ENCODE data around the gene LILRB5. TPM values are rescaled to one million over a fixed set of nuclear protein-coding genes. Genes with fewer than 3 reads are reported as not detected.
"Not testable (repeated sequence)": the region's sequence is repeated elsewhere in the genome, so short reads cannot be mapped to it uniquely, and the experiment has no call there.

LILRB5 gene
- total RNA-seq, 1 donor from 2014 or later, result 16.0 TPM

DNA sequence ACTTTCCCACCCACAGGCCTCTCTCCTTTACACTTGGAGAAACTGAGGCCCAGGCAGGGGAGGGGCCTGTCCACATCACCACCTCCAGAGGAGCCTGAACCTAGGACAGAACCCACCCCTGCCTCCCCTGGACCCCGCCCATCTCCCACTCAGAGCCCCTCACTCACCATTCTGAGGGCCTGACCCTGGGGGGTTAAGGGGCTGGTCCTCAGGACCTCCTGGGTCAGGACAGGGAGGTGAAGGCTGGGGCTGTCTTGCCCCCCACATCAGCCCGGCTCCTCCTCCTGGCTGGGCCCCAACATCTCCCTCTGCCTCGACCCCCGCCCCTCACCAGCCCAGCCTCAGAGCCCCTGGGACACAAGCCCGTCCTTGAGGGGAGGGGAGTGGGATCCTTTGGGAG, 37.4 kb downstream of the LILRB5 start:
- intact Hi-C loops (cut with DNase I); ATAC-seq; DNase-seq: not testable (repeated sequence)

DNA sequence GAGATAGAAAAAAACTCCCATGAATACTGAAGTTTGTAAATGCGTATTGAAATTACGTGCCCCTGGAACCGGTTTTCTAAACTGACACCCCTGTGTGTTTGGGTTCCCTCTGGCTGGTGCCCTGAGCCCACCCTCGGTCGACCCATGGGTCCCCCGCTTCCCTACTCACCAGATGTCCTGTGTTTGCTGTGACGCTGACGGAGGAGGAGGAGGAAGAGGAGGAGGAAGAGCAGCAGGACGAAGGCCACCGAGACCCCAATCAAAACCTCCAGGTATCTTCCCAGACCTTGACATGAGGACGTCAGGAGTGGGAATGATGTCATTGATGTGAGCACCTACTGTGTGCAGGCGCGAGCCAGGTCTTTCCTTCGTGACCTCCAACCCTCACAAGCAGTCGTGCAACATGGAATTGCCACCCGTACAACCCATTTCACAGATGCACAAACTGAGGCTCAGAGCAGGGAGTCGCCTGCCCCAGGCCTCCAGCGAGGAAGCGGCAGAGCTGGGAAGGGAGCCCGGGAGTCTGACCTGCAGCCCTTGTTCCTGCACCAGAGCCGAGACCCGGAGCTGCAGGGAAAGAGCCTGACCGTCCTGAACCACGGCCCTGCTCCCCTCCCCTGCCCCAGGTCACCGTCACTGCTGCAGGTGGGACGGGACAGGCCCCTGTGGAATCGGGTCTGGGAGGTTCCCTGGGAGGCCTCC, 38.0 kb downstream of the LILRB5 start:
- Histone ChIP-seq H3K9me3 (no peaks in the 10 kb centered on the region), H3K27me3 (ENCODE audit: low read depth) (peaks cover 3% of the 10 kb centered on the region), H3K36me3 (peaks cover 10% of the 10 kb centered on the region), H3K27ac (no peak overlapping the region), H3K4me1 (peaks cover 8% of the 10 kb centered on the region), H3K4me3 (no peak overlapping the region)
- no peak for ATAC-seq
- no peak for DNase-seq
- intact Hi-C loops (cut with DNase I), result no loop called here
- TF ChIP-seq, protein P1, sequence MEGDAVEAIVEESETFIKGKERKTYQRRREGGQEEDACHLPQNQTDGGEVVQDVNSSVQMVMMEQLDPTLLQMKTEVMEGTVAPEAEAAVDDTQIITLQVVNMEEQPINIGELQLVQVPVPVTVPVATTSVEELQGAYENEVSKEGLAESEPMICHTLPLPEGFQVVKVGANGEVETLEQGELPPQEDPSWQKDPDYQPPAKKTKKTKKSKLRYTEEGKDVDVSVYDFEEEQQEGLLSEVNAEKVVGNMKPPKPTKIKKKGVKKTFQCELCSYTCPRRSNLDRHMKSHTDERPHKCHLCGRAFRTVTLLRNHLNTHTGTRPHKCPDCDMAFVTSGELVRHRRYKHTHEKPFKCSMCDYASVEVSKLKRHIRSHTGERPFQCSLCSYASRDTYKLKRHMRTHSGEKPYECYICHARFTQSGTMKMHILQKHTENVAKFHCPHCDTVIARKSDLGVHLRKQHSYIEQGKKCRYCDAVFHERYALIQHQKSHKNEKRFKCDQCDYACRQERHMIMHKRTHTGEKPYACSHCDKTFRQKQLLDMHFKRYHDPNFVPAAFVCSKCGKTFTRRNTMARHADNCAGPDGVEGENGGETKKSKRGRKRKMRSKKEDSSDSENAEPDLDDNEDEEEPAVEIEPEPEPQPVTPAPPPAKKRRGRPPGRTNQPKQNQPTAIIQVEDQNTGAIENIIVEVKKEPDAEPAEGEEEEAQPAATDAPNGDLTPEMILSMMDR (IDR thresholded peaks at IDR 0.05), result no peak

More for the DNA sequence above, 37.4 kb downstream of the LILRB5 start:
- H3K9me3 ChIP-seq; H3K27ac ChIP-seq; H3K27me3 ChIP-seq (ENCODE audit: low read depth); H3K4me1 ChIP-seq; H3K36me3 ChIP-seq; H3K4me3 ChIP-seq: not testable (repeated sequence)

DNA sequence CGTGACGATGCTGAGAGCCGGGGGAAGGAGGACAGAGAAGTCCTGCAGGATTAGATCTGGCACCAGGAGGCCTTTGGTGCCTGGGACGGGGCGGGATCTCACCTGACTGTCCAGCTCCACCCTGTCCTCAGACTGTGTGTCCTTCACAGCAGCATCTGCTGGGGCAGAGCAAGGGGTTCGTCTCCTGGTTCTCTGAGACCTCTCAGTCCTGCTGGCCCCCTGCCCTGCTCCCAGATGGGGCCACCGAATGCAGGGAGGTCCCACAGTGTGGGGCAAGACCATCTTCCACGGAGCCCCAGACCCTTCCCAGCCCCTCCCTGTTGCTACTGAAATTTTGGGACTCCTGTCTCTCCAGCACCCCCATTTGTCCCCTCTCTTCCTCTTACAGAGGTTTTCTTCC, 38.8 kb downstream of the LILRB5 start:
- peaks cover 10% of the 10 kb centered on the region for H3K36me3 ChIP-seq
- TF ChIP-seq, protein P1 (IDR thresholded peaks at IDR 0.05), result no peak
- no peak for DNase-seq
- H3K27me3 ChIP-seq (ENCODE audit: low read depth), result peaks cover 3% of the 10 kb centered on the region
- no peak for ATAC-seq
- no peaks in the 10 kb centered on the region for H3K9me3 ChIP-seq
- intact Hi-C loops (cut with DNase I), result no loop called here
- no peak overlapping the region for H3K4me3 ChIP-seq
- H3K27ac ChIP-seq, result no peak overlapping the region
- H3K4me1 ChIP-seq, result peaks cover 2% of the 10 kb centered on the region

DNA sequence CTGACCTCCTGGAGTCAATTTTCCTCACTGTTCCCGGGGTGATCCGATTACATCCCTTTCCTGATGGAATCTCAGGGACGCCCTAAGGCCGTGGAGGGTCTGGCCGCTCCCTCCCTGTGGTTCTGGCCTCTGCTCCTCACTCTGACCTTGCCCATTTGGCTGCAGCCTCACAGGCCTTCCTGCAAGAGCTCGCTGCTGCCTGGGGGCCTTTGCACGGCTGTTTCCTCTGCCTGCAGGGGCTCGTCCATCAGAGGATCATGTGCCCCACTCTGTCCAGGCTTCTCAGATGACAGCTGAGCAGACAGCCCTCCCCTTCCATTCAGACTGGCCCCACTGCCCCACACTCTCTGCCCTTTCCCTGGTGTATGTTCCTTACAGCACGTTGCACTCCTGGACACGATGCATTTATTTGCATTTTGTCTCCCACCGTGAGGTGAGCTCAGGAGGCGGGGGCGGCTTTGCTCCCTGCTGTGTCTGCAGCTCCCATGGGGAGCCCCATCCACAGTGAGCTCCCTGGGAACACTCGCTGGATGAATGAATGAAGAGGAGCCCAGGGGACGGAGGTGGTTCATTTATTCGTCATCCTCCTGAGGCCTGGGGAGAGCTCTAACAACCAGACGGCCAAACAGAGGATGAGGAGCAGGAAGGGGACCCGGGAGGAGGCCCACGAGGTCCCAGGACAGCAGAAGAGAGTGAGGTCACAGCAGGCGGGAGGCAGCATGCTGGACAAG, 39.4 kb downstream of the LILRB5 start:
- H3K36me3 ChIP-seq; H3K27ac ChIP-seq; DNase-seq; H3K4me3 ChIP-seq; H3K4me1 ChIP-seq; H3K27me3 ChIP-seq (ENCODE audit: low read depth); H3K9me3 ChIP-seq; ATAC-seq; intact Hi-C loops (cut with DNase I): not testable (repeated sequence)

DNA sequence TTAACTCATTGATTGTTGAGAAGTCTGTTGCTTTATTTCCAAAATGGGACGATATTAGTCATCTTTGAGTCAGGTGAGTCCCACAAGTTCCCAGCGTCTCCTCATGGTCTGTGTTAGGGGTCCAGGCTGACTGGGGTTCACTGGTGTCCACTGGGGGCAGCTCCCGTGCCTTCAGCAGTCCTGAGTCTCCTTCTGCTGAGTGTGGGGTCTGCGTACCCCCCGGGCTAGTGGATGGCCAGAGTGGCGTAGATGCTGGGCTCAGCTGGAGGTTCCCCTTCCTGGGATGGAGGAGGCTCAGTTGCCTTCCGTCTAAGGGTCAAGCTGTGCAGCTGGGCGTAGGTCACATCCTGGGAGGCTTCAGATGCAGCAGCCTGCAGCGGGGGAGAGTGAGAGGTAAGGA, 40.2 kb downstream of the LILRB5 start:
- intact Hi-C loops (cut with DNase I), result no loop called here

DNA sequence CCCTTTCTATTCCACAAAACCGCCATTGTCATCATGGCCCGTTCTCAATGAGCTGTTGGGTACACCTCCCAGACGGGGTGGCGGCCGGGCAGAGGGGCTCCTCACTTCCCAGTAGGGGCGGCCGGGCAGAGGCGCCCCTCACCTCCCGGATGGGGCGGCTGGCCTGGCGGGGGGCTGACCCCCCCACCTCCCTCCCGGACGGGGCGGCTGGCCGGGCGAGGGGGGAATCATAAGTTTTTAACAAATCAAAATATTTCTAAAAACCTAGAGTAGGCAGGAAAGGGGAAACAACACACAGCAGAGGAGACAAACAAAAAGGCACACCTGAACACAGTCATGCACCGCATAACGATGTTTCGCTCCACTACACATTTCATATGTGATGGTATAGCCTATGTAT, 42.3 kb downstream of the LILRB5 start:
- ATAC-seq; DNase-seq; intact Hi-C loops (cut with DNase I); H3K27ac ChIP-seq; H3K27me3 ChIP-seq (ENCODE audit: low read depth); H3K4me3 ChIP-seq; H3K36me3 ChIP-seq; H3K9me3 ChIP-seq: not testable (repeated sequence)
- peaks cover 19% of the 10 kb centered on the region for H3K4me1 ChIP-seq

More for the DNA sequence above, 40.2 kb downstream of the LILRB5 start:
- H3K27ac ChIP-seq, result no peak overlapping the region
- DNase-seq (no peak), ATAC-seq (no peak)
- no peak overlapping the region for H3K4me3 ChIP-seq
- TF ChIP-seq, protein P1 (IDR thresholded peaks at IDR 0.05), result no peak
- H3K36me3 ChIP-seq, result peaks cover 10% of the 10 kb centered on the region
- H3K27me3 ChIP-seq (ENCODE audit: low read depth), result no peaks in the 10 kb centered on the region
- H3K4me1 ChIP-seq, result no peaks in the 10 kb centered on the region
- no peaks in the 10 kb centered on the region for H3K9me3 ChIP-seq

DNA sequence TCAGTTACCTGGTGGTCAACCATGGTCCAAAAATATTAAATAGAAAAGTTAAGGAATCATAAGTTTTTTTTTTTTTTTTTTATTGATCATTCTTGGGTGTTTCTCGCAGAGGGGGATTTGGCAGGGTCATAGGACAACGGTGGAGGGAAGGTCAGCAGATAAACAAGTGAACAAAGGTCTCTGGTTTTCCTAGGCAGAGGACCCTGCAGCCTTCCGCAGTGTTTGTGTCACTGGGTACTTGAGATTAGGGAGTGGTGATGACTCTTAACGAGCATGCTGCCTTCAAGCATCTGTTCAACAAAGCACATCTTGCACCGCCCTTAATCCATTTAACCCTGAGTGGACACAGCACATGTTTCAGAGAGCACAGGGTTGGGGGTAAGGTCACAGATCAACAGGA, 42.9 kb downstream of the LILRB5 start:
- DNase-seq; ATAC-seq; H3K36me3 ChIP-seq; H3K27ac ChIP-seq; H3K9me3 ChIP-seq; intact Hi-C loops (cut with DNase I); H3K4me3 ChIP-seq; H3K27me3 ChIP-seq (ENCODE audit: low read depth): not testable (repeated sequence)
- H3K4me1 ChIP-seq, result peaks cover 24% of the 10 kb centered on the region
